Islet precursor cell (in vitro differentiated cells): Measurements from ENCODE around the gene SCN5A.

ENCODE experiments used
- DNase-seq: peaks from one replicate; pipeline ENCODE4 v3.0.0-alpha.2; 2018

SCN5A gene

DNA sequence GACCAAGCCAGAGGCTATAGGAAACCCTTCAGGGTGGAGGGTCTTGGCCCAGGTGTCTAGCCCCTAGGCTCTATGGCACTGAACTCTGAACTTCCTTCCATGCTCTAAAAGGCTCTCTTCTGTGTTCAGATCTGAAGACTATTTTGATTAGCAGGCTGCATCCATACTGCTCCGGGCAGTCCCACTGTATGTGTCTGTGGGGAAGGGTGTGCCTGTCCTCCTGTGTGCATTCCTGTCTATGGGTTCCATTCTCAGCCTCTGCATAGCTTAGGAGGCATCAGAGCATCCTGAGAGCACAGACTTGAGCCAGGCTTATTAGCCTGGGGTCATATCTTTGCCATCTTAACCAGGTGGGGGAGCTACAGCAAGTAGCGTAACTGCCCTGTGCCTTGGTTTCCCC lies 115.3 kb downstream of the SCN5A start:
- no peak for DNase-seq

DNA sequence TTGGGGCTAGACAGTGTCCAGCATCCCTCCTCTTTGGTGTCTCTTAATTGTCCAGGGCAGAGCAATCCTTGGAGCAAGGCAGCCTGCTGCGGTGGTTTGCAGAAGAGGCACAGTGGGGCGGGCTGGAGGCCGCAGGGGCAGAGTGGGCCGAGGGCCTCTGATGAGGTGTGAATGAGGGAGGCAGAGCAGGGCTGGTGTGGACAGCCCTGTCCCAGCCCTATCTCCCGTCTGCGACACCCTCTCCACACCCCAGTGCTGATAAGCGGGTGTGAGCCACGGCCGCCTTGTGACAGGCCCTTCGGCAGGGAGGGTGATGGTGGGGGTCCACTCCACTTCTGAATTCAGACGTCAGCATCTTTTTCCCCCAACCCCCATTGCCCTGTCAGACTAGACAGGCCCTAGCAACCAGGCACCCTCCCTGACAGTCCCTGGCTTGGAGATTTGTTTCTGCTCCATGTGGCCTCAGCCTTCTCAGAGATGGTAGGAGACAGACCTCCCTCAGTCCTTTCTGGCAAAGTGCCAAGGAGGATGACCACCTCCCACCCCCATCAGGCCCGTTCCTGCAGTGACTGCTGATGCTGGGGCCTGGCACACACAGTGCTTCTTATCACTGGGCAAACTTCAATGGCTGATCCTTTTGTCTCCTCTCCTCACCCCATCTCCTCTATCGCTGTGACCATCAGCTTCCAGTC lies 116.1 kb downstream of the SCN5A start:
- no peak for DNase-seq

DNA sequence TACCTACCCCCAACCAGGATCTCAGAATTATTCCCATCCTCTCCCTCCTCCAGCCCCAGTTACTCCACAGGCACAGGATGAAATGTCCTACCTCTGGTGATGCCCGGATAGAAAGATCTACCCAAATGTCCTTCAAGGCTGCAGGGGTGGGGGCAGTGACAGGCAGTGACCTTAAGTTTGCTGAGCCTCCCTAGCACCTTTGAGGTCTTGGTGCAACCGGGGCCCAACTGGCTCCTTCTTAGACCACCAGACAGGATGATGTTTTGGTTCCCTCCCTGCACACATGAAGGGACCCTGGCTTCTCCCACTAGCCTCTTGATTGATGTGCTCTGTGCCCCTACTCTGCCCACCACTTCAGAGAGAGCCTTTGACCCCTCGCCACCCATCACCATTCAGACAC lies 117.0 kb downstream of the SCN5A start:
- DNase-seq = no peak

DNA sequence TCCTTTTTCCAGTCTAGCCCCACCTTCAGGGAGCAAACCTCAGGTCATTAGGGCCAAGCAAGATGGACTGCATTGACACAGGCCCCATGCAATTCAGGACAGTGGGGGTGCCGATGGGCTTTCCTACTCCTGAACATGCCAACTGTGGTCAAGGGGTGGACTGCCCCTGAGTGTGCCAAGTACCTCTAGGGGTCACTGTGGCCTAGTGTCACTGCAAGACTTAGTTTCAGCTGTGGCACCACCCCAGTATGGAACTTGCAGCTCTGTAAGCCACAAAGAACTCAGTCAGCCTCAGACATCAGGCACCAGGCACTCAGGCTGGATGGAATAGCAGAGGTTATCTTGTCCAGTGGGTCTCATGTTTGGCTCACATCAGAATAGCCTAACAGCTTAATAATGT lies 121.0 kb downstream of the SCN5A start:
- no peak for DNase-seq

DNA sequence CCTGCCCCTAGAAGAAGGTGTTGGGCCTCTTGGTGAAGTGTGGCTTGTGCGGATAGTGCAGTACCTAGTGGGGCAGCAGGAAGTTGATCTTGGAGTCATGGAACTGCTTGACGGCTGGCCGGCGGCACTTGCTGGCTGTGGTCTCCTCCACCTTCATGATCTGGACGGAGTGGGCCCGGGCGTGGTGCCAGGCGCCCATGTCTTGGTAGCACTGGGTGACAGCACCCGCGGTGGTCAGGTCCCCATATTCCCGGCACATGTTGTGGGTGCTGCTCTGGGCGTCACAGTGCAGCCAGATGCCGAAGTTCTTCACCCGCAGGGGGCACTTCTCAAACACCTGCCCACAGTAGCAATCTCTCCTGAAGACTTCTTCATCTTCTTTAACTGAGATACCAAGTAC lies 122.7 kb downstream of the SCN5A start:
- no peak for DNase-seq

DNA sequence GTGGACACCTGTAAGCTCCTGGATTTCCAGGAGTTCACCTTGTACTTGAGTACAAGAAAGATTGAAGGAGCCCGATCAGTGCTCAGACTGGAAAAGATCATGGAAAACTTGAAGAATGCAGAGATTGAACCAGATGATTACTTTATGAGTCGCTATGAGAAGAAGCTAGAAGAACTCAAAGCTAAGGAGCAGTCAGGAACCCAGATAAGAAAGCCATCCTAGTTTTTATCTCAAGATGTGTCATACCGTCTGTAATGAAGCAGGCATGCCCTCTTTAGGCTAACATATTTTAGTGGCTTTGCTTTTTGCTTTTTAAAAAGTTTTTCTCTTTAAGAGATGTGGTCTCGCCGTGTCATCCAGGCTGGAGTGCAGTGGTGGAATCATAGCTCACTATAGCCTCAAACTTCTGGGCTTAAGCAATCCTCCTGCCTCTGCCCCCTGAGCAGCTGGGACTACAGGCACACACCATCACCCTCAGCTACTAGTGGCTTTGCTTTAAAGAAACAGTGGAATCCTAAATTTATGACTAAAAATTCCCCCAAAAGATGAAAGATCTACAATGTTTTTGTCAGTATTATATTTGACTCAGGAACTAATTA lies 125.2 kb downstream of the SCN5A start:
- DNase-seq = no peak

DNA sequence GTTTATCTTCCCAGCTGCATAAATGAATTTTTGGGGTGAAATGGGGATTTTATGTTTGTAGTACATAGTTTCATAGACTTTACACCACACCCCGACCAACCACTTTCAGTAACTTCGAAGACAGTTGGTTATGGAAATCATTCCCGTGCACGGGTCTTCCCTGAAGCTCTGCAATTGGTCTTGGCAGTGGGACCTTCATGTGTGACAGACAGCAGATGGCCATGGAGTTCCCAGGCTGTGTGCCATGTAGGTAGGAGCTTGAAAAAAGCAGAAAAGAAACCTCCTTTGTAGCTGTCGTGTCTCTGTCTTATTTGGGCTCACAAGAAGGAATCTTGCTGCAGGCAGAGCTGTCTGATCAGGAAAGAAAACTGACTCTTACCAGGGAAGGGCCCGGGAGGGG lies 127.5 kb downstream of the SCN5A start:
- no peak for DNase-seq

DNA sequence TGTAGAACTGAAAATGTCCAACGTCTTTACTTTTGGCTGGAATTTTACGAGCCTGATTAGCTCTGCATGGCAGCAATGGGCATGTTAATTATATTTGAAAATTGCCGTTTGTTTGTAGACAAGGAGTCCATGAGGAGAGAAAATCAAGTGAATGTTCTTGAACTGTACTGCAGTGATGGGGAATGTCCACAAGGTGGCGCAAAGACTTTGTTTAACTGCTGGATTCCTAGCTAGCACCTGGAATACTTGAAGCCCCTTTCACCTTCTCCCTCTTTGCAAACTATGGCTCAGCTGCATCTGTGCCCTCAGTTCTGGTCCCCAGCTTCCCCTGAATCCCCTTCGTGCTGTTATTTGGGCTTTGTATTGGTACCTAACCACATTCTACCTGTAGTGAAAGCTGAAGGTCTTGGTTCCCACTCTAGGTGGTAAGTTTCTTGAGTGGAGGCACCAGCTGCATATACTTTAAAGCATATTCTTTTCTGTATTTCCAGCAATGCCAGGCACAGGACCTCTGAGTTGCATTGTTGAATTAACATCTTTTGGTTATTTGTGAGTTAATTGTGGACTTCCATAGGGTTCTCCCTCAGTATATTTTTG lies 128.0 kb downstream of the SCN5A start:
- DNase-seq = peak; percentile 84

DNA sequence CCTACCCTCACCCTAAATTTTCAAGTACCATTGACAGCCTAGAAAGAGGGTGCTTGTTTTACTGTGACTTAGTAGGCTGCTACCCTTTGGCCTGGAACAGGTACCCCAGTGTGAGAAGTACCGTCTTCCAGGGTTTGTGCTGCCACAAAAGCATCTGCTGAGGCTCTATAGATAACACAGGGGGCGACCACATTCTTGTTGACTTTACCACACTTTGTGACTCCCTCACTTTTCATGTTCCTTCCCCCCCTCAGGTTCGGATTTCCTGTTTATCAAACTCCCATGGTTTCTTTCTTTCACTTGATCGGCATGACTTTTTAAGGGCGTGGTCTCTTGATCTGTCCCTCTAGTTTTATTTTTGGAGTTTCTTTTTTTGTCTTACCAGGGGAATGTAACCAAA lies 129.8 kb downstream of the SCN5A start:
- no peak for DNase-seq

DNA sequence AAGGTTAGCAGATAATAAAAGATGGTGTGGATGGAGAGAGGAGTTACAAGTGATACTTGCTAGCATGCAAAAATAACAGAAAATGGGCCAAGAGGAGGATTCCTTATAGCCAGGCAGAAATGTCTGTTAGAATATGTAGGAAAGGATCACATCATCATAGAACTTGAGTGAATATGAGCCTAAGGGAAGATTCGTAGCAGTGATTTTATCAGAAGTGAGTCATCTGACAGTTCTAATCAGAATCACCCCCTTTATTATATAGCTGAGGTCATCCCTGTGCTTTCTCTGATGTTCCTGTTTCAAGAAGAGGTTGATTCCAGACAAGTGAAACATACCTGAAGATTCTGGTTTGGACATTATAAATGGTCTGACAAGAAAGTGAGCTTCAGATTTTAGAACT lies 130.5 kb downstream of the SCN5A start:
- no peak for DNase-seq

DNA sequence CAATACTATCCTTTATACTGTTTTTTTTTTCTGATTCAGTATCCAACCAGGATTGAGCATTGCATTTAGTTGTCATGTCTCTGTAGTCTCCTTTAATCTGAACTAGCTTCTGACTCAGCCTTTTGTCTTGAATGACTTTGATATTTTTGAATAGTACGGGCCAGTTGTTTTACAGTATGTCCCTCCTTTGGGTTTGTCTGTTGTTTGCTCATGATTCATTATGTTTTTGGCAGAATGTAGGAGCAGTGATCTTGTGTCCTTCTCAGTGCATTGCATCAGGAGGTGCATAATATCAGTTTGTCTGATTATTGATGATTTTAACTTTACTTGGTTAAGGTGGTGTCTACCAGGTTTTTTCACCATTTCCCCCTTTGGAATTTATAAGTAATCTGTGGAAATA lies 132.8 kb downstream of the SCN5A start:
- DNase-seq = no peak

DNA sequence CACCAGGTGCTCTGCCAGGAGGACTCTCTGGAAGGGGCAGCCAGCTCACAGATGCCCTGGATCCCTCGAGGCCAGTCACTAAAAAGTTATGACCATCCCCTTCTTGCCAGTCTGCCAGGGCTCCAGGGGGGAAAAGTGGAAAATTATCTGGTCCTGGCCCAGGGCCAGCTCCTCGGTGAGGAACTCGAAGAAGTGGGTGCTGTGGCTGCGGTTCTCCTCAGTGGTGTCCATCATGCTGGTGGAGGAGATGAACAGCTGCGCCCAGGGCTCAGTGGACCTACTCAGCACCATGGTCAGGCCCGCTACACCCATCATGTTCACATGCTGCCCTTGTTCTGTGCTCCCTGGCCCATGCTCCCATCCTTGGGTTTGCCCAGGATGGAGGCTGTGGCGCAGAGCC lies 134.1 kb downstream of the SCN5A start:
- no peak for DNase-seq

DNA sequence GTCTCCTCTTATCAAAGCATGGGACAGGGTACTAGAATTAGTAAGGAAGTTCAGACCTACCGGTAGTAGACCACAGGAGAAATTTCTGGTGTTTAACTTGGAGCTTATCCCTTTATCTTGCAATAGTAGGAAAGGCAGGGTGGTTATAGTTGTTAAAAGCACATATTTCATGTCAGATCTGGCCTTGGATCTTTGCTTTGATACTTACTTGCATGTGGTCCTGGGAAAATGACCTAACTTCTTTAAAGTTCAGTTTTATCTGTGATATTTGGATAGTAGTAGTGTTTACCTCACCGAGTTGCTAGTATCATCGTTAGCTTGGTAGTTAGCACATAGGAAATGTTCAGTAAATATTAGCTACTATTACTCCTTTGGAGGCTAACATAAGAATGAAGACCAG lies 137.9 kb downstream of the SCN5A start:
- DNase-seq = no peak

DNA sequence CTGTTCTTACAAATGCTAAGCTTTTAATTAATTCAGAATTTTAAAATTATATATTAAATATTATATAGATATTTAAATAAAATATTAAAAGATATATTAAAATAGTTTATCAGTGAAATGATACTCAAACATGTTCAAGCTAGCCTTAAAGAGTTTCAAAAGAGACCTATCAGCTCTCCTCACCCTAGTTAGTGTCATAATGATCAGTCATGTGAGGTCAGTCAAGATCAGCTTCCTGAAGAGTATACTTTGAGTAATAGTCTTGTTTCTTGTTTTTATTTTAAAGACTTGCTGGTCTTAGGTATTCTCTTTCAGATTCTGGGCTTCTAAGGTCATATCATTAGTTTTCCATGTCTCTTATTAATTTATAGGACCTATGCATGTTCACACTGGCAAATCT lies 138.9 kb downstream of the SCN5A start:
- DNase-seq = no peak

DNA sequence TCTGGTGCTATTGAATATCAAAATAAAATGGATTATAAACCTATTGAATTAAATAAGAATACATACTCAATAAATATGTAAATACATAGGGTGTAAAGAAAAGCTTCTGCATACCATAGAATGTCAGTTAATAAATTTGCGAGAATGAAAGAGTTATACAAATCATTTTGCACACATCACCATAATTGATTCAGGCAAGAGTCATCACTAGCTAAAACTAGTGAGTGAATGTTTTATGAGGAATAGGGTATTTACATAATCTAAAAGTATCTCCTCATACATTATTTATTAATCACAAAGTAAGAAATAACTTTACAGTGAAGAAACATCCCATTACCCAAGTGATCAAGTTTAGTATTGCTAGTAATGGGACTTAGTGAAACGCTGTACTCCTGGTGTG lies 139.8 kb downstream of the SCN5A start:
- no peak for DNase-seq

DNA sequence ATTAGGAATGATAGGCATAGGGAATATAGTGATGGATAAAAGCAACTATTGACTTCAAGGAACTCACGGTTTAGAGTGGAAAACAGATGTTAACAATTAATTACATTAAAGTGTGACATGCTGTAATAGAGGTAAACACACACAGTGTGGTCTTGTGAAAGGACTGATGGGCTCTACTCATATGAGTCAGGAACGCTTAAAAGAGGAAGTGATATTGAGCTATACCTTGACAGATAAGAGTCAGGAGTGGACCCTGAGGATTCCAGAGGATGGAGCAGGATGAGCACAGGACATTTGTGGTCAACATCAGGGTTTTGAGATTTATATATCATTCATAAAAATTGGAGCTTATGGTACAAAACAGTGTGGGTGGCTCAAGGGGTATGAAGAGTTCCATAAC lies 142.4 kb downstream of the SCN5A start:
- DNase-seq = no peak

DNA sequence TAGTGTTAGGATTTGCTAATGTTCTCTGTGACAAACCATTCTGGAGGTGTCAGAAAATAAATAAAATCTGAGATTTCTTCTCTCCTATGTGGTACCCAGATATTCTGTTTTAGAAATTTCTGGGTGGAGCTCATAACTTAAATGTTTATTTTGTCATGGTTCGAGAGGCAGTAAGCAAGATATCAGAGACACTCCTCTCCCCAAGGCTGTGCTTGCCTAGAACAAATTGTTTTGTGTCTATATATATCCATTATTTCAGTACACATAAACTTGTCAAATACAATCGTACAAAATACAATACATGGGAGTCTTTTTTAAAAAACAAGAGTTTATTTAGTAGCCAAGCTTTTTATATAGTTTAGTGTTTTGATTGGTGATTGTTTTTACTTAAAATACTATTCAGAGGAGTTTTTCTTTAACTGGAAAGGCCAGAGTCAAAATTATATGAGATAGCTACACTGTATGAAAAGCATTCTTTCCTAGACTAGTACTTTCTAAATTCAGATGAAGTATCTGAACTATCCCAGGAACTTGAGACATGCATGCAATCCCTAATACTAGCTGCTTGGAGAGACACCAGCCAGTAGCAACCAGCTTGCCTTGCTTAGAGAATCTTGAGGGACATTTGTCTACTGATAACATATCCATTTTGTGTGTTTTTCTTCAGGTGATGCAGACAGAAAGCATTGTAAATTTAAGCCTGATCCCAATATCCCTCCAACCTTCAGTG lies 148.6 kb downstream of the SCN5A start:
- DNase-seq = no peak
